GM06990 (cell line): ENCODE results near the gene ZBTB20.

Experiments
- DNase-seq: peaks from one replicate; pipeline ENCODE4 v3.0.0-alpha.2; 2011; ENCODE audit not compliant: insufficient read length; ENCODE audit errors: extremely low read depth
- H3K27me3 ChIP-seq: replicated peaks from 2 replicates; pipeline ENCODE4 v1.6.0; 2011; ENCODE audit warnings: low read length; ENCODE audit not compliant: control insufficient read depth, insufficient read depth
- H3K36me3 ChIP-seq: 2 replicates; pipeline ENCODE4 v1.5.1; 2011; ENCODE audit warnings: low read length; ENCODE audit not compliant: control insufficient read depth, insufficient read depth
- H3K4me3 ChIP-seq: replicated peaks from 2 replicates; pipeline ENCODE4 v1.5.1; 2011; ENCODE audit warnings: low read depth, mild to moderate bottlenecking, control low read depth, low read length
- CTCF ChIP-seq: IDR thresholded peaks from 2 replicates; pipeline ENCODE4 v1.5.1; 2011; ENCODE audit warnings: low read length, control low read depth, mild to moderate bottlenecking, inconsistent platforms; ENCODE audit not compliant: insufficient read depth, poor library complexity, severe bottlenecking

ZBTB20 gene

GRCh38 chr3:115087512-115087911 lies 59.6 kb downstream of the ZBTB20 start:
- no peak for TF ChIP-seq CTCF
- no peaks in the 10 kb centered on the region for H3K36me3 ChIP-seq
- no peak overlapping the region for H3K4me3 ChIP-seq
- no peak for DNase-seq
- no peaks in the 10 kb centered on the region for H3K27me3 ChIP-seq

GRCh38 chr3:115086344-115086743 lies 60.7 kb downstream of the ZBTB20 start:
- H3K36me3 ChIP-seq, result no peaks in the 10 kb centered on the region
- DNase-seq, result no peak
- no peak for TF ChIP-seq CTCF
- H3K27me3 ChIP-seq, result no peaks in the 10 kb centered on the region
- no peak overlapping the region for H3K4me3 ChIP-seq

- Histone ChIP-seq H3K36me3 (no peaks in the 10 kb centered on the region), H3K4me3 (no peak overlapping the region), H3K27me3 (no peaks in the 10 kb centered on the region)
- DNase-seq, result no peak
- TF ChIP-seq CTCF, result no peak
Observed at GRCh38 chr3:115085197-115085865, 61.8 kb downstream of the ZBTB20 start.

GRCh38 chr3:115084686-115085085 lies 62.4 kb downstream of the ZBTB20 start:
- Histone ChIP-seq H3K36me3 (no peaks in the 10 kb centered on the region), H3K27me3 (no peaks in the 10 kb centered on the region), H3K4me3 (no peak overlapping the region)
- no peak for DNase-seq
- TF ChIP-seq CTCF, result no peak

- no peak for TF ChIP-seq CTCF
- Histone ChIP-seq H3K4me3 (no peak overlapping the region), H3K27me3 (no peaks in the 10 kb centered on the region), H3K36me3 (no peaks in the 10 kb centered on the region)
- DNase-seq, result no peak
Observed at GRCh38 chr3:115082260-115082659, 64.8 kb downstream of the ZBTB20 start.

GRCh38 chr3:115081444-115081843 lies 65.6 kb downstream of the ZBTB20 start:
- TF ChIP-seq CTCF, result peak; percentile 5
- DNase-seq, result no peak

More at GRCh38 chr3:115081444-115081843, 65.6 kb downstream of the ZBTB20 start:
- H3K36me3 ChIP-seq, result no peaks in the 10 kb centered on the region
- no peak overlapping the region for H3K4me3 ChIP-seq
- H3K27me3 ChIP-seq, result no peaks in the 10 kb centered on the region
